SK-N-SH (cell line): Measurements from ENCODE around the gene MBNL1. TPM values are rescaled to one million over a fixed set of nuclear protein-coding genes. Genes with fewer than 3 reads are reported as not detected.

ENCODE experiments used
- CTCF ChIA-PET: fragments of 300-600, 350-600 bp; formaldehyde crosslinking; extraction: SDS; loops from one replicate; lab custom pipeline; 2021; lab: Yijun Ruan, JAX
- POLR2A ChIA-PET: fragments of 350-600 bp; sonication (Branson Sonifier 250); formaldehyde crosslinking; extraction: SDS; loops from one replicate; lab custom pipeline; 2020; ENCODE audit warnings: antibody characterized with exemption, inconsistent platforms; lab: Yijun Ruan, JAX
- DNase-seq: peaks from one replicate; pipeline ENCODE4 v3.0.0; 2012
- H2AFZ ChIP-seq: fragments of 200-600 bp; sonication (generic); 2 replicates; pipeline ENCODE4 v1.8.1; 2016; ENCODE audit warnings: antibody characterized with exemption, mild to moderate bottlenecking, low read depth
- H3F3A ChIP-seq: fragments of 200-600 bp; sonication (generic); replicated peaks from 2 replicates; pipeline ENCODE3; 2016; ENCODE audit warnings: antibody characterized with exemption, mild to moderate bottlenecking; ENCODE audit not compliant: insufficient read depth
- H3K27ac ChIP-seq, 2 experiments: fragments of 200-500 bp in 1 of 2; fragments of 200-600 bp in 1 of 2; sonication (Bioruptor generic) in 1 of 2; sonication (generic), shearing (Covaris generic) in 1 of 2; 2 replicates each; pipeline versions ENCODE4 v1.5.1 to v1.6.1; 2014 to 2016; ENCODE audit warnings: low read depth in 2 of 2, inconsistent platforms in 1 of 2, low read length in 1 of 2, mild to moderate bottlenecking in 1 of 2, mixed read lengths in 1 of 2
- H3K27me3 ChIP-seq: fragments of 200-600 bp; sonication (generic), shearing (Covaris generic); 2 replicates; pipeline ENCODE4 v1.6.1; 2016; ENCODE audit warnings: mixed run types; ENCODE audit not compliant: insufficient read depth
- H3K36me3 ChIP-seq, 2 experiments: fragments of 200-500 bp in 1 of 2; fragments of 200-600 bp in 1 of 2; sonication (Bioruptor generic) in 1 of 2; sonication (generic) in 1 of 2; replicated peaks in 1 of 2; 2 replicates each; pipeline versions ENCODE3 to v1.5.1; 2014 to 2016; ENCODE audit warnings: low read length in 1 of 2, mild to moderate bottlenecking in 1 of 2; ENCODE audit not compliant: insufficient read depth in 2 of 2, control insufficient read depth in 1 of 2
- H3K4me1 ChIP-seq, 2 experiments: fragments of 200-500 bp in 1 of 2; fragments of 200-600 bp in 1 of 2; sonication (Bioruptor generic) in 1 of 2; sonication (generic), shearing (Covaris generic) in 1 of 2; 2 replicates each; pipeline versions ENCODE4 v1.5.1 to v1.6.1; 2014 to 2016; ENCODE audit warnings: low read depth in 1 of 2, low read length in 1 of 2, mixed run types in 1 of 2; ENCODE audit not compliant: insufficient read depth in 2 of 2, control insufficient read depth in 1 of 2
- H3K4me2 ChIP-seq: fragments of 200-600 bp; sonication (generic), shearing (Covaris generic); 2 replicates; pipeline ENCODE4 v1.6.1; 2017; ENCODE audit warnings: mixed run types
- H3K4me3 ChIP-seq, 2 experiments: fragments of 200-500 bp in 1 of 2; fragments of 200-600 bp in 1 of 2; sonication (Bioruptor generic) in 1 of 2; sonication (generic), shearing (Covaris generic) in 1 of 2; 2 replicates each; pipeline versions ENCODE4 v1.5.1 to v1.8.1; 2014 to 2016; ENCODE audit warnings: low read depth in 2 of 2, inconsistent platforms in 1 of 2, low read length in 1 of 2, mild to moderate bottlenecking in 1 of 2, mixed read lengths in 1 of 2, moderate library complexity in 1 of 2
- H3K79me2 ChIP-seq: fragments of 200-600 bp; sonication (generic); 2 replicates; pipeline ENCODE4 v1.8.1; 2017; ENCODE audit warnings: mild to moderate bottlenecking; ENCODE audit not compliant: insufficient read depth
- H3K9ac ChIP-seq: fragments of 200-600 bp; sonication (generic); 2 replicates; pipeline ENCODE4 v1.6.1; 2017; ENCODE audit warnings: mixed run types
- H3K9me2 ChIP-seq: fragments of 200-600 bp; sonication (generic); 2 replicates; pipeline ENCODE4 v1.6.1; 2017; ENCODE audit warnings: mixed run types
- H3K9me3 ChIP-seq: fragments of 200-600 bp; sonication (generic); 2 replicates; pipeline ENCODE4 v1.6.1; 2017; ENCODE audit warnings: mixed run types, mild to moderate bottlenecking, moderate library complexity
- H4K20me1 ChIP-seq: fragments of 200-600 bp; sonication (generic); 2 replicates; pipeline ENCODE4 v1.6.1; 2017; ENCODE audit warnings: mild to moderate bottlenecking, mixed run types; ENCODE audit not compliant: insufficient read depth
- CTCF ChIP-seq: fragments of 200-600 bp; sonication (generic); IDR thresholded peaks from 2 replicates; pipeline ENCODE4 v1.6.1; 2017; ENCODE audit warnings: antibody characterized with exemption, mild to moderate bottlenecking, moderate library complexity
- EP300 ChIP-seq, 2 experiments: IDR thresholded peaks; 2 replicates each; pipeline versions ENCODE4 v1.4.0 to v1.6.1; 2012; ENCODE audit warnings: borderline replicate concordance in 1 of 2, low read depth in 1 of 2, low read length in 1 of 2
- JUND ChIP-seq: IDR thresholded peaks from 2 replicates; pipeline ENCODE4 v1.4.0; 2012
- MXI1 ChIP-seq: IDR thresholded peaks from 2 replicates; pipeline ENCODE4 v1.6.1; 2012; ENCODE audit warnings: mild to moderate bottlenecking, low read depth, low read length, improper control_type of control experiment
- POLR2AphosphoS5 ChIP-seq: IDR thresholded peaks from 2 replicates; pipeline ENCODE4 v1.6.1; 2012; ENCODE audit warnings: low read depth, low read length
- RAD21 ChIP-seq: IDR thresholded peaks from 2 replicates; pipeline ENCODE4 v1.6.1; 2012; ENCODE audit warnings: mild to moderate bottlenecking, low read length
- RXRA ChIP-seq: IDR thresholded peaks from 2 replicates; pipeline ENCODE4 v1.4.0; 2012; ENCODE audit warnings: low read depth, mild to moderate bottlenecking, borderline replicate concordance
- SIN3A ChIP-seq: IDR thresholded peaks from 2 replicates; pipeline ENCODE4 v1.6.1; 2012; ENCODE audit warnings: low read depth, mild to moderate bottlenecking, low read length, moderate library complexity, borderline replicate concordance
- SMC3 ChIP-seq: IDR thresholded peaks from 2 replicates; pipeline ENCODE4 v1.6.1; 2012; ENCODE audit warnings: low read depth, low read length, improper control_type of control experiment
- TCF12 ChIP-seq: IDR thresholded peaks from 2 replicates; pipeline ENCODE4 v1.4.0; 2012
- USF1 ChIP-seq: IDR thresholded peaks from 2 replicates; pipeline ENCODE4 v1.4.0; 2012; ENCODE audit warnings: low read depth, borderline replicate concordance
- ZBTB33 ChIP-seq: IDR thresholded peaks from 2 replicates; pipeline ENCODE4 v1.4.0; 2012; ENCODE audit warnings: low read depth, borderline replicate concordance
- WGBS: methylation state at CpG from one replicate; pipeline ENCODE4 v1.1.6; 2017; ENCODE audit warnings: low lambda C conversion rate; 5-methylcytosine and 5-hydroxymethylcytosine counted together
- polyA plus RNA-seq, 3 experiments: library from polyadenylated mRNA; depleted of rRNA; stranded (reverse); fragments of >200 nt; gene quantifications; 2 replicates each; pipeline ENCODE4 v1.2.3, GENCODE V29; 2012

The MBNL1 gene
- polyA plus RNA-seq, 1 of the 3 experiments (the other 2 are of a cell fraction), result 44.3 TPM

- Histone ChIP-seq H4K20me1 (0 out of 2 replicates have a peak, but pooled peaks cover 2% of the 10 kb centered on the region), H3K9me3 (no peaks in the 10 kb centered on the region), H3K79me2 (peaks cover 100% of the 10 kb centered on the region), H3K4me3 (no peak overlapping the region; a peak in 1 of 4 replicates), H3K27me3 (no peaks in the 10 kb centered on the region), H3K4me1 (peaks cover 0 to 19% of the 10 kb centered on the region in 2 experiments; a peak in 2 of 4 replicates), H3K36me3 (peaks cover 31 to 54% of the 10 kb centered on the region in 2 experiments), H3K4me2 (peak overlapping the region; percentile 7; the same call in 1 of the 2 replicates), H3K9ac (no peak overlapping the region; the same call in 1 of the 2 replicates), H3K27ac (peak overlapping the region; percentile 14 to 54; a peak in 3 of 4 replicates), H3K9me2 (no peaks in the 10 kb centered on the region), H2AFZ (no peak overlapping the region), H3F3A (peaks cover 40% of the 10 kb centered on the region)
- CTCF ChIA-PET, result interaction anchor here (0.6 to 6.3 kb wide), 63 partner anchors 9 to 503 kb away, joined by 3 to 143 read pairs (median 4); partner anchors contain the start of gene MBNL1
- DNase-seq, result no peak
- TF ChIP-seq MXI1, result no peak
- TF ChIP-seq JUND, result no peak
- no peak for TF ChIP-seq ZBTB33
- no peak for TF ChIP-seq POLR2AphosphoS5
- no peak for TF ChIP-seq SIN3A
- no peak for TF ChIP-seq USF1
- TF ChIP-seq RXRA, result no peak
- no peak for TF ChIP-seq TCF12
- POLR2A ChIA-PET, result interaction anchor here (1.2 kb wide), 1 partner anchor 260 kb away, joined by 5 read pairs; no protein-coding TSS in a partner anchor
- 82% methylated on average over 3 of the region's 3 CpGs for WGBS
Measured at GRCh38 chr3:152443212-152444023, 174.7 kb downstream of the MBNL1 start.

- POLR2A ChIA-PET, result interaction anchor here (1.2 kb wide), 1 partner anchor 261 kb away, joined by 5 read pairs; no protein-coding TSS in a partner anchor
- Histone ChIP-seq H3K79me2 (peaks cover 99% of the 10 kb centered on the region), H3K4me1 (peaks cover 0 to 19% of the 10 kb centered on the region in 2 experiments; a peak in 2 of 4 replicates), H3K36me3 (peaks cover 37 to 59% of the 10 kb centered on the region in 2 experiments), H3K9me3 (no peaks in the 10 kb centered on the region), H3K9ac (no peak overlapping the region; the same call in 1 of the 2 replicates), H3K27me3 (no peaks in the 10 kb centered on the region), H3K27ac (peak overlapping the region in 1 of 2 experiments; percentile 54; a peak in 2 of 4 replicates), H4K20me1 (no peaks in the 10 kb centered on the region), H3K9me2 (no peaks in the 10 kb centered on the region), H3K4me3 (no peak overlapping the region; a peak in 1 of 4 replicates), H2AFZ (no peak overlapping the region), H3K4me2 (peak overlapping the region; percentile 7; the same call in 1 of the 2 replicates), H3F3A (peaks cover 33% of the 10 kb centered on the region)
- WGBS, result 28% methylated on average over 8 of the region's 8 CpGs
- peak; percentile 27 for DNase-seq
- TF ChIP-seq RAD21 (peak; percentile 91), SMC3 (peak; percentile 60), CTCF (peak; percentile 81), EP300 (IDR thresholded peaks at IDR 0.05; ENCODE audit: borderline replicate concordance in 1 of 2, low read depth in 1 of 2, low read length in 1 of 2) (no peak)
- CTCF ChIA-PET, result interaction anchor here (0.6 to 6.3 kb wide), 68 partner anchors 8 to 518 kb away, joined by 3 to 143 read pairs (median 4); partner anchors contain the start of gene MBNL1
Measured at GRCh38 chr3:152444029-152444641, 175.4 kb downstream of the MBNL1 start.
